Erythroblast (primary cell): ENCODE data around the gene UBE2B.

Experiments used
- GATA1 ChIP-seq: IDR thresholded peaks from 2 replicates; pipeline ENCODE4 v1.6.1; 2011; ENCODE audit warnings: low read depth, mild to moderate bottlenecking, control low read depth, low read length, moderate library complexity
- POLR2A ChIP-seq: IDR thresholded peaks from 2 replicates; pipeline ENCODE4 v1.6.1; 2011; ENCODE audit warnings: mild to moderate bottlenecking, low read length

DNA sequence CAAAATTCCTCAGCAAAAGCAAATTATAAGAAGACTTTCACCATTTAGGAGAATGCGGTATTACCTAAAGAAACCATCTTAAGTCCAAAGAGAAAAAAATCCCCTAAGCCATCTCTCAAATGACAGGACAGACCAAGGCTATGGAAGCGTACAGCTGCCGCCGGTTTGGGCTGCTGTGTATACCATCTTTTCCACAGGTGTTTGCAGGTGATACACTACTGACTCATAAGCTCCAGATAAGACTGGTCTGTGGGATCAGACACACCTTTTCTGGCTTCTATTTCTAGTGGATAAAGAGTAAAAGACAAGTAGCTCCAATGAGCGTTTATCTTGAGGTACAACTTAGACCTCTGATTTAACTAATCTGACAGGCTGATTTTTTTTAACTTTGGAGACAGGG is 32.6 kb downstream of the UBE2B start:
- TF ChIP-seq POLR2A = no peak
- no peak for TF ChIP-seq GATA1
